Endodermal cell (in vitro differentiated cells): ENCODE results near the gene BLVRA. TPM values are rescaled to one million over a fixed set of nuclear protein-coding genes. Genes with fewer than 3 reads are reported as not detected.

Source experiments
- DNase-seq: peaks from one replicate; pipeline ENCODE4 v3.0.0-alpha.2; 2017
- H3K27ac ChIP-seq: 2 replicates; pipeline ENCODE4 v1.5.1; 2013; ENCODE audit warnings: mild to moderate bottlenecking, low read depth, low read length, moderate library complexity
- H3K27me3 ChIP-seq: 2 replicates; pipeline ENCODE4 v1.6.1; 2013; ENCODE audit warnings: mild to moderate bottlenecking, low read length, moderate library complexity; ENCODE audit not compliant: insufficient read depth, control insufficient read depth, poor library complexity, severe bottlenecking
- H3K36me3 ChIP-seq: 2 replicates; pipeline ENCODE4 v1.7.0; 2013; ENCODE audit warnings: mild to moderate bottlenecking, low read length, moderate library complexity; ENCODE audit not compliant: control insufficient read depth, insufficient read depth
- H3K4me1 ChIP-seq: one replicate; pipeline ENCODE4 v1.7.0; 2013; ENCODE audit warnings: low read length; ENCODE audit not compliant: control insufficient read depth, insufficient read depth
- H3K4me3 ChIP-seq: 2 replicates; pipeline ENCODE4 v1.5.1; 2013; ENCODE audit warnings: mild to moderate bottlenecking, low read length, moderate library complexity
- H3K9ac ChIP-seq: 2 replicates; pipeline ENCODE4 v1.6.1; 2013; ENCODE audit warnings: mild to moderate bottlenecking, low read length, moderate library complexity; ENCODE audit not compliant: poor library complexity, severe bottlenecking; ENCODE audit errors: extremely low read depth
- H3K9me3 ChIP-seq: 2 replicates; pipeline ENCODE4 v1.6.1; 2013; ENCODE audit warnings: mild to moderate bottlenecking, low read length, moderate library complexity; ENCODE audit not compliant: control insufficient read depth
- H3K27ac Mint-ChIP-seq: 2 replicates; pipeline ENCODE4 v1.8.0; 2020; ENCODE audit warnings: mixed read lengths
- H3K27me3 Mint-ChIP-seq: 2 replicates; pipeline ENCODE4 v1.8.0; 2021; ENCODE audit warnings: mild to moderate bottlenecking, mixed read lengths; ENCODE audit not compliant: insufficient read depth
- H3K36me3 Mint-ChIP-seq: 2 replicates; pipeline ENCODE4 v1.8.0; 2020; ENCODE audit warnings: low read depth, mixed read lengths
- H3K4me1 Mint-ChIP-seq: 2 replicates; pipeline ENCODE4 v1.8.0; 2020; ENCODE audit warnings: mixed read lengths
- H3K4me3 Mint-ChIP-seq: 2 replicates; pipeline ENCODE4 v1.8.0; 2020; ENCODE audit warnings: mild to moderate bottlenecking, moderate library complexity, mixed read lengths
- H3K9me3 Mint-ChIP-seq: 2 replicates; pipeline ENCODE4 v1.8.0; 2020; ENCODE audit warnings: mild to moderate bottlenecking, mixed read lengths
- CTCF ChIP-seq: fragments of 200-600 bp; sonication (generic); conservative IDR thresholded peaks from 2 replicates; pipeline ENCODE4 v1.5.0; 2021; ENCODE audit warnings: antibody characterized with exemption, mild to moderate bottlenecking
- WGBS, 2 experiments: methylation state at CpG; one replicate each; pipeline versions ENCODE4 v1.1.5 to v1.1.7; 2013; ENCODE audit warnings: missing lambda C conversion rate in 2 of 2, mixed read lengths in 1 of 2; ENCODE audit not compliant: insufficient coverage in 1 of 2, insufficient read length in 1 of 2; 5-methylcytosine and 5-hydroxymethylcytosine counted together
- total RNA-seq, 2 donors: library from RNA; stranded (reverse); fragmentation: NEBNext Ultra II Directional in 1 of 2; extraction: Animal tissue kit (Norgen Biotek cat#: 25700) in 1 of 2; gene quantifications; 2 replicates in 1 of 2; 3 replicates in 1 of 2; pipeline ENCODE4 v1.2.1, GENCODE V29; 2021

Gene BLVRA
- total RNA-seq, 2 donors from 2014 or later, result 32.0 to 41.2 TPM

GRCh38 chr7:43735403-43735801 lies 23.1 kb upstream of the BLVRA start:
- no peak for DNase-seq
- peaks cover 2% of the 10 kb centered on the region for H3K27me3 Mint-ChIP-seq
- H3K36me3 ChIP-seq, result no peaks in the 10 kb centered on the region
- H3K27ac ChIP-seq, result no peak overlapping the region
- H3K27ac Mint-ChIP-seq, result no peak overlapping the region
- no peaks in the 10 kb centered on the region for H3K27me3 ChIP-seq
- H3K9me3 ChIP-seq, result no peaks in the 10 kb centered on the region
- no peaks in the 10 kb centered on the region for H3K36me3 Mint-ChIP-seq
- no peak overlapping the region for H3K9ac ChIP-seq
- no peak for TF ChIP-seq CTCF
- no peaks in the 10 kb centered on the region for H3K9me3 Mint-ChIP-seq
- no peaks in the 10 kb centered on the region for H3K4me1 Mint-ChIP-seq
- 100% methylated on average over 1 of the region's 1 CpG; no CpG with 5 or more reads in 1 of the 2 experiments for WGBS, 2 experiments
- H3K4me3 ChIP-seq, result no peak overlapping the region
- H3K4me3 Mint-ChIP-seq, result no peak overlapping the region
- H3K4me1 ChIP-seq, result no peaks in the 10 kb centered on the region

- Histone ChIP-seq H3K9me3 (no peaks in the 10 kb centered on the region), H3K4me1 (no peaks in the 10 kb centered on the region), H3K4me3 (no peak overlapping the region), H3K27ac (no peak overlapping the region), H3K9ac (no peak overlapping the region), H3K36me3 (no peaks in the 10 kb centered on the region), H3K27me3 (no peaks in the 10 kb centered on the region)
- no peak overlapping the region for H3K4me3 Mint-ChIP-seq
- no peaks in the 10 kb centered on the region for H3K36me3 Mint-ChIP-seq
- H3K27ac Mint-ChIP-seq, result no peak overlapping the region
- 90% methylated on average over 2 of the region's 2 CpGs for WGBS, 2 experiments
- no peaks in the 10 kb centered on the region for H3K9me3 Mint-ChIP-seq
- DNase-seq, result no peak
- TF ChIP-seq CTCF, result no peak
- no peaks in the 10 kb centered on the region for H3K4me1 Mint-ChIP-seq
- H3K27me3 Mint-ChIP-seq, result peaks cover 2% of the 10 kb centered on the region
Measured at GRCh38 chr7:43735802-43736603, 22.5 kb upstream of the BLVRA start.

GRCh38 chr7:43737467-43738127 lies 20.9 kb upstream of the BLVRA start:
- H3K9me3 Mint-ChIP-seq, result no peaks in the 10 kb centered on the region
- WGBS, 2 experiments, result 90 to 100% methylated on average over 1 to 6 of the region's 6 CpGs
- H3K4me1 Mint-ChIP-seq, result no peaks in the 10 kb centered on the region

More at GRCh38 chr7:43737467-43738127, 20.9 kb upstream of the BLVRA start:
- Mint-ChIP-seq H3K4me3 (no peak overlapping the region), H3K27me3 (no peaks in the 10 kb centered on the region), H3K36me3 (no peaks in the 10 kb centered on the region), H3K27ac (no peak overlapping the region)
- Histone ChIP-seq H3K27ac (no peak overlapping the region), H3K27me3 (no peaks in the 10 kb centered on the region), H3K4me1 (no peaks in the 10 kb centered on the region), H3K4me3 (no peak overlapping the region), H3K9ac (no peak overlapping the region), H3K9me3 (no peaks in the 10 kb centered on the region), H3K36me3 (no peaks in the 10 kb centered on the region)
- DNase-seq, result no peak
- no peak for TF ChIP-seq CTCF
